H9 (cell line): ENCODE data around the gene FLNA. TPM values are rescaled to one million over a fixed set of nuclear protein-coding genes. Genes with fewer than 3 reads are reported as not detected.

ENCODE experiments used
- DNase-seq: peaks from one replicate; pipeline ENCODE4 v3.0.0-alpha.2; 2017
- H2AFZ ChIP-seq: one replicate; pipeline ENCODE4 v1.6.1; 2013; ENCODE audit warnings: mild to moderate bottlenecking, low read length, control low read depth, moderate library complexity
- H2AK5ac ChIP-seq: 2 replicates; pipeline ENCODE4 v1.6.1; 2013; ENCODE audit warnings: low read length, control low read depth, mixed read lengths; ENCODE audit not compliant: insufficient read length
- H2BK120ac ChIP-seq: one replicate; pipeline ENCODE4 v1.6.1; 2013; ENCODE audit warnings: low read depth, mild to moderate bottlenecking, low read length, control low read depth, inconsistent platforms; ENCODE audit not compliant: poor library complexity, severe bottlenecking
- H2BK12ac ChIP-seq: 2 replicates; pipeline ENCODE4 v1.6.1; 2013; ENCODE audit warnings: low read length, control low read depth, mixed read lengths, low read depth; ENCODE audit not compliant: insufficient read length
- H2BK15ac ChIP-seq: 2 replicates; pipeline ENCODE4 v1.6.1; 2013; ENCODE audit warnings: low read depth, low read length, control low read depth
- H2BK20ac ChIP-seq: one replicate; pipeline ENCODE4 v1.6.1; 2013; ENCODE audit warnings: low read depth, mild to moderate bottlenecking, low read length, control low read depth, inconsistent platforms; ENCODE audit not compliant: poor library complexity, severe bottlenecking
- H2BK5ac ChIP-seq: 2 replicates; pipeline ENCODE4 v1.6.1; 2013; ENCODE audit warnings: low read length, control low read depth, mixed read lengths; ENCODE audit not compliant: insufficient read length
- H3K14ac ChIP-seq: 2 replicates; pipeline ENCODE4 v1.6.1; 2013; ENCODE audit warnings: low read length, control low read depth; ENCODE audit not compliant: insufficient read depth
- H3K18ac ChIP-seq: 2 replicates; pipeline ENCODE4 v1.6.1; 2013; ENCODE audit warnings: low read depth, mild to moderate bottlenecking, mixed read lengths, low read length, control low read depth; ENCODE audit not compliant: insufficient read length
- H3K23ac ChIP-seq: 2 replicates; pipeline ENCODE4 v1.6.1; 2013; ENCODE audit warnings: low read length, control low read depth, mixed read lengths, low read depth; ENCODE audit not compliant: insufficient read length
- H3K23me2 ChIP-seq: 2 replicates; pipeline ENCODE4 v1.6.1; 2013; ENCODE audit warnings: low read depth, mild to moderate bottlenecking, mixed read lengths, low read length, control low read depth; ENCODE audit not compliant: insufficient read length, poor library complexity, severe bottlenecking
- H3K27ac ChIP-seq: 2 replicates; pipeline ENCODE4 v1.5.1; 2013; ENCODE audit warnings: low read length, control low read depth, mixed read lengths, low read depth; ENCODE audit not compliant: insufficient read length
- H3K27me3 ChIP-seq: 2 replicates; pipeline ENCODE4 v1.6.1; 2013; ENCODE audit warnings: low read length, control low read depth, inconsistent platforms; ENCODE audit not compliant: insufficient read depth
- H3K4ac ChIP-seq: 2 replicates; pipeline ENCODE4 v1.6.1; 2013; ENCODE audit warnings: low read depth, mild to moderate bottlenecking, control low read depth, inconsistent platforms, low read length, moderate library complexity
- H3K4me1 ChIP-seq: 2 replicates; pipeline ENCODE4 v1.6.1; 2013; ENCODE audit warnings: low read length, control low read depth, inconsistent platforms; ENCODE audit not compliant: insufficient read depth
- H3K4me2 ChIP-seq: 2 replicates; pipeline ENCODE4 v1.6.1; 2013; ENCODE audit warnings: low read length, control low read depth, mixed read lengths; ENCODE audit not compliant: insufficient read length, insufficient read depth
- H3K56ac ChIP-seq: 2 replicates; pipeline ENCODE4 v1.6.1; 2013; ENCODE audit warnings: low read depth, mild to moderate bottlenecking, mixed read lengths, low read length, control low read depth; ENCODE audit not compliant: insufficient read length
- H3K79me1 ChIP-seq: 2 replicates; pipeline ENCODE4 v1.6.1; 2013; ENCODE audit warnings: low read depth, mild to moderate bottlenecking, moderate library complexity, low read length, control low read depth, inconsistent platforms; ENCODE audit not compliant: insufficient read depth, poor library complexity, severe bottlenecking
- H3K79me2 ChIP-seq: 2 replicates; pipeline ENCODE4 v1.6.1; 2013; ENCODE audit warnings: low read length, control low read depth, inconsistent platforms; ENCODE audit not compliant: insufficient read depth
- H3K9ac ChIP-seq: 2 replicates; pipeline ENCODE4 v1.6.1; 2013; ENCODE audit warnings: low read length, control low read depth, mixed read lengths; ENCODE audit not compliant: insufficient read length; ENCODE audit errors: extremely low read depth
- H3K9me3 ChIP-seq: one replicate; pipeline ENCODE4 v1.6.1; 2013; ENCODE audit warnings: low read depth, low read length, inconsistent platforms; ENCODE audit not compliant: control insufficient read depth
- H3T11ph ChIP-seq: one replicate; pipeline ENCODE4 v1.6.1; 2013; ENCODE audit warnings: mild to moderate bottlenecking, low read length, control low read depth, inconsistent platforms
- H4K20me1 ChIP-seq: one replicate; pipeline ENCODE4 v1.6.1; 2013; ENCODE audit not compliant: control insufficient read depth, insufficient read length, insufficient read depth
- H4K5ac ChIP-seq: 2 replicates; pipeline ENCODE4 v1.6.1; 2013; ENCODE audit warnings: low read depth, mild to moderate bottlenecking, mixed read lengths, low read length, control low read depth; ENCODE audit not compliant: insufficient read length
- H4K8ac ChIP-seq: replicated peaks from 2 replicates; pipeline ENCODE4 v1.6.1; 2013; ENCODE audit warnings: low read length, control low read depth, mixed read lengths, low read depth; ENCODE audit not compliant: insufficient read length
- H4K91ac ChIP-seq: 2 replicates; pipeline ENCODE4 v1.6.1; 2013; ENCODE audit warnings: low read depth, mild to moderate bottlenecking, moderate library complexity, mixed read lengths, low read length, control low read depth; ENCODE audit not compliant: insufficient read length
- H3K27ac Mint-ChIP-seq, 3 experiments: 2 replicates in 2 of 3; 3 replicates in 1 of 3; pipeline ENCODE4 v1.8.0; 2020 to 2021; ENCODE audit warnings: mixed read lengths in 3 of 3, mild to moderate bottlenecking in 1 of 3, moderate library complexity in 1 of 3
- H3K27me3 Mint-ChIP-seq: 2 replicates; pipeline ENCODE4 v1.8.0; 2021; ENCODE audit warnings: low read depth, mild to moderate bottlenecking, moderate library complexity, mixed read lengths
- H3K36me3 Mint-ChIP-seq, 3 experiments: 2 replicates in 2 of 3; 3 replicates in 1 of 3; pipeline ENCODE4 v1.8.0; 2020 to 2021; ENCODE audit warnings: low read depth in 3 of 3, mixed read lengths in 3 of 3; ENCODE audit not compliant: insufficient read depth in 1 of 3
- H3K4me1 Mint-ChIP-seq, 2 experiments: 2 replicates each; pipeline ENCODE4 v1.8.0; 2020; ENCODE audit warnings: mixed read lengths in 2 of 2
- H3K4me3 Mint-ChIP-seq, 2 experiments: 2 replicates in 1 of 2; 3 replicates in 1 of 2; pipeline ENCODE4 v1.8.0; 2020 to 2021; ENCODE audit warnings: mild to moderate bottlenecking in 2 of 2, mixed read lengths in 2 of 2, moderate library complexity in 1 of 2
- H3K9me3 Mint-ChIP-seq, 2 experiments: 2 replicates in 1 of 2; 3 replicates in 1 of 2; pipeline ENCODE4 v1.8.0; 2020; ENCODE audit warnings: mild to moderate bottlenecking in 2 of 2, mixed read lengths in 2 of 2, moderate library complexity in 1 of 2
- CTCF ChIP-seq: fragments of 200-600 bp; sonication (generic); conservative IDR thresholded peaks from 3 replicates; pipeline ENCODE4 v1.8.0; 2021; ENCODE audit warnings: antibody characterized with exemption, mild to moderate bottlenecking
- WGBS: extraction: QIAGEN DNeasy Blood & Tissue Kit; methylation state at CpG from one replicate; pipeline ENCODE4 v1.1.7; 2013; ENCODE audit warnings: missing lambda C conversion rate, low lambda C conversion rate, mixed read lengths; ENCODE audit not compliant: insufficient read length; ENCODE audit errors: extremely low coverage; 5-methylcytosine and 5-hydroxymethylcytosine counted together
- total RNA-seq: library from RNA; stranded (reverse); gene quantifications from 2 replicates; pipeline ENCODE4 v1.2.1, GENCODE V29; 2021

The FLNA gene
- total RNA-seq, 1 experiment from 2014 or later, result 957 TPM

GRCh38 chrX:154323537-154323936 is 50.9 kb downstream of the FLNA start:
- H3K9me3 Mint-ChIP-seq, result peaks cover 84 to 90% of the 10 kb centered on the region in 2 experiments
- Histone ChIP-seq H3K79me2 (no peaks in the 10 kb centered on the region), H3T11ph (no peak overlapping the region), H3K9me3 (peaks cover 35% of the 10 kb centered on the region), H3K4me2 (no peak overlapping the region), H2AFZ (no peak overlapping the region), H3K27me3 (no peaks in the 10 kb centered on the region), H2BK12ac (no peak overlapping the region), H3K23me2 (no peaks in the 10 kb centered on the region), H3K9ac (no peak overlapping the region), H3K23ac (no peak overlapping the region), H4K20me1 (no peaks in the 10 kb centered on the region), H4K91ac (no peak overlapping the region), H3K4ac (no peak overlapping the region), H2BK5ac (no peak overlapping the region), H2BK20ac (no peak overlapping the region), H4K8ac (no peak overlapping the region), H3K14ac (no peak overlapping the region), H3K27ac (no peak overlapping the region), H3K56ac (no peak overlapping the region), H2BK120ac (no peak overlapping the region), H4K5ac (no peak overlapping the region), H3K4me1 (no peaks in the 10 kb centered on the region), H3K79me1 (no peaks in the 10 kb centered on the region), H2AK5ac (no peak overlapping the region), H3K18ac (no peak overlapping the region), H2BK15ac (no peak overlapping the region)
- peaks cover 45% of the 10 kb centered on the region for H3K27me3 Mint-ChIP-seq
- no peak overlapping the region; a peak in 1 of 7 replicates for H3K27ac Mint-ChIP-seq
- peaks cover 0 to 1% (median under 1%) of the 10 kb centered on the region in 3 experiments; a peak in 2 of 7 replicates for H3K36me3 Mint-ChIP-seq
- no CpG with 5 or more reads among the region's 7 CpGs for WGBS
- H3K4me1 Mint-ChIP-seq, result peaks cover 0 to 4% of the 10 kb centered on the region in 2 experiments; a peak in 2 of 4 replicates
- DNase-seq, result no peak
- no peak for TF ChIP-seq CTCF
- H3K4me3 Mint-ChIP-seq, result no peak overlapping the region
